H9 (cell line): ENCODE measurements around the gene USP47. TPM values are rescaled to one million over a fixed set of nuclear protein-coding genes. Genes with fewer than 3 reads are reported as not detected.
A peak's percentile ranks its signal among the peaks of the same experiment; 100 is the strongest.

ENCODE experiments used
- DNase-seq: peaks from one replicate; pipeline ENCODE4 v3.0.0-alpha.2; 2017
- H2AFZ ChIP-seq: one replicate; pipeline ENCODE4 v1.6.1; 2013; ENCODE audit warnings: mild to moderate bottlenecking, low read length, control low read depth, moderate library complexity
- H2AK5ac ChIP-seq: 2 replicates; pipeline ENCODE4 v1.6.1; 2013; ENCODE audit warnings: low read length, control low read depth, mixed read lengths; ENCODE audit not compliant: insufficient read length
- H2BK120ac ChIP-seq: one replicate; pipeline ENCODE4 v1.6.1; 2013; ENCODE audit warnings: low read depth, mild to moderate bottlenecking, low read length, control low read depth, inconsistent platforms; ENCODE audit not compliant: poor library complexity, severe bottlenecking
- H2BK12ac ChIP-seq: 2 replicates; pipeline ENCODE4 v1.6.1; 2013; ENCODE audit warnings: low read length, control low read depth, mixed read lengths, low read depth; ENCODE audit not compliant: insufficient read length
- H2BK15ac ChIP-seq: 2 replicates; pipeline ENCODE4 v1.6.1; 2013; ENCODE audit warnings: low read depth, low read length, control low read depth
- H2BK20ac ChIP-seq: one replicate; pipeline ENCODE4 v1.6.1; 2013; ENCODE audit warnings: low read depth, mild to moderate bottlenecking, low read length, control low read depth, inconsistent platforms; ENCODE audit not compliant: poor library complexity, severe bottlenecking
- H2BK5ac ChIP-seq: 2 replicates; pipeline ENCODE4 v1.6.1; 2013; ENCODE audit warnings: low read length, control low read depth, mixed read lengths; ENCODE audit not compliant: insufficient read length
- H3K14ac ChIP-seq: 2 replicates; pipeline ENCODE4 v1.6.1; 2013; ENCODE audit warnings: low read length, control low read depth; ENCODE audit not compliant: insufficient read depth
- H3K18ac ChIP-seq: 2 replicates; pipeline ENCODE4 v1.6.1; 2013; ENCODE audit warnings: low read depth, mild to moderate bottlenecking, mixed read lengths, low read length, control low read depth; ENCODE audit not compliant: insufficient read length
- H3K23ac ChIP-seq: 2 replicates; pipeline ENCODE4 v1.6.1; 2013; ENCODE audit warnings: low read length, control low read depth, mixed read lengths, low read depth; ENCODE audit not compliant: insufficient read length
- H3K23me2 ChIP-seq: 2 replicates; pipeline ENCODE4 v1.6.1; 2013; ENCODE audit warnings: low read depth, mild to moderate bottlenecking, mixed read lengths, low read length, control low read depth; ENCODE audit not compliant: insufficient read length, poor library complexity, severe bottlenecking
- H3K27ac ChIP-seq: 2 replicates; pipeline ENCODE4 v1.5.1; 2013; ENCODE audit warnings: low read length, control low read depth, mixed read lengths, low read depth; ENCODE audit not compliant: insufficient read length
- H3K27me3 ChIP-seq: 2 replicates; pipeline ENCODE4 v1.6.1; 2013; ENCODE audit warnings: low read length, control low read depth, inconsistent platforms; ENCODE audit not compliant: insufficient read depth
- H3K4ac ChIP-seq: 2 replicates; pipeline ENCODE4 v1.6.1; 2013; ENCODE audit warnings: low read depth, mild to moderate bottlenecking, control low read depth, inconsistent platforms, low read length, moderate library complexity
- H3K4me1 ChIP-seq: 2 replicates; pipeline ENCODE4 v1.6.1; 2013; ENCODE audit warnings: low read length, control low read depth, inconsistent platforms; ENCODE audit not compliant: insufficient read depth
- H3K4me2 ChIP-seq: 2 replicates; pipeline ENCODE4 v1.6.1; 2013; ENCODE audit warnings: low read length, control low read depth, mixed read lengths; ENCODE audit not compliant: insufficient read length, insufficient read depth
- H3K56ac ChIP-seq: 2 replicates; pipeline ENCODE4 v1.6.1; 2013; ENCODE audit warnings: low read depth, mild to moderate bottlenecking, mixed read lengths, low read length, control low read depth; ENCODE audit not compliant: insufficient read length
- H3K79me1 ChIP-seq: 2 replicates; pipeline ENCODE4 v1.6.1; 2013; ENCODE audit warnings: low read depth, mild to moderate bottlenecking, moderate library complexity, low read length, control low read depth, inconsistent platforms; ENCODE audit not compliant: insufficient read depth, poor library complexity, severe bottlenecking
- H3K79me2 ChIP-seq: 2 replicates; pipeline ENCODE4 v1.6.1; 2013; ENCODE audit warnings: low read length, control low read depth, inconsistent platforms; ENCODE audit not compliant: insufficient read depth
- H3K9ac ChIP-seq: 2 replicates; pipeline ENCODE4 v1.6.1; 2013; ENCODE audit warnings: low read length, control low read depth, mixed read lengths; ENCODE audit not compliant: insufficient read length; ENCODE audit errors: extremely low read depth
- H3K9me3 ChIP-seq: one replicate; pipeline ENCODE4 v1.6.1; 2013; ENCODE audit warnings: low read depth, low read length, inconsistent platforms; ENCODE audit not compliant: control insufficient read depth
- H3T11ph ChIP-seq: one replicate; pipeline ENCODE4 v1.6.1; 2013; ENCODE audit warnings: mild to moderate bottlenecking, low read length, control low read depth, inconsistent platforms
- H4K20me1 ChIP-seq: one replicate; pipeline ENCODE4 v1.6.1; 2013; ENCODE audit not compliant: control insufficient read depth, insufficient read length, insufficient read depth
- H4K5ac ChIP-seq: 2 replicates; pipeline ENCODE4 v1.6.1; 2013; ENCODE audit warnings: low read depth, mild to moderate bottlenecking, mixed read lengths, low read length, control low read depth; ENCODE audit not compliant: insufficient read length
- H4K8ac ChIP-seq: replicated peaks from 2 replicates; pipeline ENCODE4 v1.6.1; 2013; ENCODE audit warnings: low read length, control low read depth, mixed read lengths, low read depth; ENCODE audit not compliant: insufficient read length
- H4K91ac ChIP-seq: 2 replicates; pipeline ENCODE4 v1.6.1; 2013; ENCODE audit warnings: low read depth, mild to moderate bottlenecking, moderate library complexity, mixed read lengths, low read length, control low read depth; ENCODE audit not compliant: insufficient read length
- H3K27ac Mint-ChIP-seq, 3 experiments: 2 replicates in 2 of 3; 3 replicates in 1 of 3; pipeline ENCODE4 v1.8.0; 2020 to 2021; ENCODE audit warnings: mixed read lengths in 3 of 3, mild to moderate bottlenecking in 1 of 3, moderate library complexity in 1 of 3
- H3K27me3 Mint-ChIP-seq: 2 replicates; pipeline ENCODE4 v1.8.0; 2021; ENCODE audit warnings: low read depth, mild to moderate bottlenecking, moderate library complexity, mixed read lengths
- H3K36me3 Mint-ChIP-seq, 3 experiments: 2 replicates in 2 of 3; 3 replicates in 1 of 3; pipeline ENCODE4 v1.8.0; 2020 to 2021; ENCODE audit warnings: low read depth in 3 of 3, mixed read lengths in 3 of 3; ENCODE audit not compliant: insufficient read depth in 1 of 3
- H3K4me1 Mint-ChIP-seq, 2 experiments: 2 replicates each; pipeline ENCODE4 v1.8.0; 2020; ENCODE audit warnings: mixed read lengths in 2 of 2
- H3K4me3 Mint-ChIP-seq, 2 experiments: 2 replicates in 1 of 2; 3 replicates in 1 of 2; pipeline ENCODE4 v1.8.0; 2020 to 2021; ENCODE audit warnings: mild to moderate bottlenecking in 2 of 2, mixed read lengths in 2 of 2, moderate library complexity in 1 of 2
- H3K9me3 Mint-ChIP-seq, 2 experiments: 2 replicates in 1 of 2; 3 replicates in 1 of 2; pipeline ENCODE4 v1.8.0; 2020; ENCODE audit warnings: mild to moderate bottlenecking in 2 of 2, mixed read lengths in 2 of 2, moderate library complexity in 1 of 2
- WGBS: extraction: QIAGEN DNeasy Blood & Tissue Kit; methylation state at CpG from one replicate; pipeline ENCODE4 v1.1.7; 2013; ENCODE audit warnings: missing lambda C conversion rate, low lambda C conversion rate, mixed read lengths; ENCODE audit not compliant: insufficient read length; ENCODE audit errors: extremely low coverage; 5-methylcytosine and 5-hydroxymethylcytosine counted together
- total RNA-seq: library from RNA; stranded (reverse); gene quantifications from 2 replicates; pipeline ENCODE4 v1.2.1, GENCODE V29; 2021
- TF ChIP-seq, protein P1 (sequence below): fragments of 200-600 bp; sonication (generic); conservative IDR thresholded peaks from 3 replicates; pipeline ENCODE4 v1.8.0; 2021; ENCODE audit warnings: antibody characterized with exemption, mild to moderate bottlenecking

Gene USP47
- total RNA-seq, 1 experiment from 2014 or later = 26.7 TPM

GRCh38 chr11:11983427-11983826 is 141.7 kb downstream of the USP47 start:
- H2BK5ac ChIP-seq = peak overlapping the region; percentile 56
- H3K18ac ChIP-seq = no peak overlapping the region
- H3K9ac ChIP-seq = no peak overlapping the region
- H3K9me3 ChIP-seq = no peaks in the 10 kb centered on the region
- H4K8ac ChIP-seq = no peak overlapping the region
- WGBS = no CpG with 5 or more reads among the region's 5 CpGs
- H2AFZ ChIP-seq = no peak overlapping the region
- TF ChIP-seq, protein P1, sequence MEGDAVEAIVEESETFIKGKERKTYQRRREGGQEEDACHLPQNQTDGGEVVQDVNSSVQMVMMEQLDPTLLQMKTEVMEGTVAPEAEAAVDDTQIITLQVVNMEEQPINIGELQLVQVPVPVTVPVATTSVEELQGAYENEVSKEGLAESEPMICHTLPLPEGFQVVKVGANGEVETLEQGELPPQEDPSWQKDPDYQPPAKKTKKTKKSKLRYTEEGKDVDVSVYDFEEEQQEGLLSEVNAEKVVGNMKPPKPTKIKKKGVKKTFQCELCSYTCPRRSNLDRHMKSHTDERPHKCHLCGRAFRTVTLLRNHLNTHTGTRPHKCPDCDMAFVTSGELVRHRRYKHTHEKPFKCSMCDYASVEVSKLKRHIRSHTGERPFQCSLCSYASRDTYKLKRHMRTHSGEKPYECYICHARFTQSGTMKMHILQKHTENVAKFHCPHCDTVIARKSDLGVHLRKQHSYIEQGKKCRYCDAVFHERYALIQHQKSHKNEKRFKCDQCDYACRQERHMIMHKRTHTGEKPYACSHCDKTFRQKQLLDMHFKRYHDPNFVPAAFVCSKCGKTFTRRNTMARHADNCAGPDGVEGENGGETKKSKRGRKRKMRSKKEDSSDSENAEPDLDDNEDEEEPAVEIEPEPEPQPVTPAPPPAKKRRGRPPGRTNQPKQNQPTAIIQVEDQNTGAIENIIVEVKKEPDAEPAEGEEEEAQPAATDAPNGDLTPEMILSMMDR = no peak
- no peak overlapping the region for H3T11ph ChIP-seq
- no peaks in the 10 kb centered on the region for H4K20me1 ChIP-seq
- no peak overlapping the region for H2BK15ac ChIP-seq
- H3K4ac ChIP-seq = no peak overlapping the region
- Mint-ChIP-seq H3K27ac (no peak overlapping the region), H3K36me3 (peaks cover 0 to 8% (median 5%) of the 10 kb centered on the region in 3 experiments; a peak in 6 of 7 replicates), H3K4me3 (no peak overlapping the region), H3K9me3 (peaks cover 0 to 2% of the 10 kb centered on the region in 2 experiments; a peak in 1 of 5 replicates), H3K27me3 (no peaks in the 10 kb centered on the region; the same call in 1 of the 2 replicates), H3K4me1 (peaks cover 20 to 21% of the 10 kb centered on the region in 2 experiments)
- no peak overlapping the region for H2BK20ac ChIP-seq
- no peak overlapping the region for H3K56ac ChIP-seq
- H3K27me3 ChIP-seq = no peaks in the 10 kb centered on the region
- H4K5ac ChIP-seq = no peak overlapping the region
- H2BK120ac ChIP-seq = no peak overlapping the region
- no peak overlapping the region for H4K91ac ChIP-seq
- no peaks in the 10 kb centered on the region for H3K23me2 ChIP-seq
- H3K14ac ChIP-seq = no peak overlapping the region
- no peak overlapping the region for H3K23ac ChIP-seq
- H3K4me2 ChIP-seq = no peak overlapping the region
- no peak overlapping the region for H2BK12ac ChIP-seq
- H2AK5ac ChIP-seq = no peak overlapping the region
- H3K4me1 ChIP-seq = peaks cover 3% of the 10 kb centered on the region; the same call in 1 of the 2 replicates
- H3K79me2 ChIP-seq = no peaks in the 10 kb centered on the region
- H3K79me1 ChIP-seq = no peaks in the 10 kb centered on the region
- H3K27ac ChIP-seq = no peak overlapping the region
- DNase-seq = peak; percentile 17
